GM12878 (cell line): ENCODE measurements around the gene FAM81A. TPM values are rescaled to one million over a fixed set of nuclear protein-coding genes. Genes with fewer than 3 reads are reported as not detected.

Experiments used
- ATAC-seq: fragments of 200-7000 bp; cut with Tn5 transposase; 3 replicates; pipeline ENCODE4 v1.9.1; 2020; ENCODE audit warnings: mild to moderate bottlenecking, moderate library complexity
- BruUV-seq: library from RNA; stranded (reverse); fragments of 400-500 nt; replicated peaks from 2 replicates; lab custom pipeline; 2021; lab: Mats Ljungman, UMichigan
- CTCF ChIA-PET: fragments of 300-600 bp; sonication (Branson Sonifier 250); formaldehyde crosslinking; extraction: SDS; loops from one replicate; lab custom pipeline; 2021; ENCODE audit warnings: inconsistent platforms; lab: Yijun Ruan, JAX
- POLR2A ChIA-PET: fragments of 350-600 bp; formaldehyde crosslinking; extraction: SDS; loops from one replicate; lab custom pipeline; 2021; ENCODE audit warnings: inconsistent platforms; lab: Charles Lee
- RAD21 ChIA-PET: fragments of 300-600 bp; sonication (Branson Sonifier 250); formaldehyde crosslinking; loops from one replicate; lab custom pipeline; 2023; ENCODE audit warnings: antibody characterized with exemption; ENCODE audit not compliant: unreplicated experiment; lab: Charles Lee
- SMC1A ChIA-PET: fragments of 300-600 bp; sonication (Branson Sonifier 250); formaldehyde crosslinking; loops from one replicate; lab custom pipeline; 2023; ENCODE audit not compliant: unreplicated experiment, uncharacterized antibody; lab: Charles Lee
- DNase-seq: peaks from one replicate; pipeline ENCODE4 v3.0.0-alpha.2; 2011; ENCODE audit warnings: low read depth, low spot score
- FAIRE-seq: peaks from 3 replicates; lab custom pipeline; 2011; peaks lifted over from hg19 to GRCh38; lab: Jason Lieb, UNC
- H2AFZ ChIP-seq: 2 replicates; pipeline ENCODE4 v1.6.0; 2011; ENCODE audit warnings: low read depth, low read length, control low read depth; ENCODE audit not compliant: control insufficient read depth
- H3K27ac ChIP-seq: 2 replicates; pipeline ENCODE4 v1.5.1; 2011; ENCODE audit warnings: control low read depth; ENCODE audit not compliant: control insufficient read depth, insufficient read depth
- H3K27me3 ChIP-seq, 2 experiments: replicated peaks in 1 of 2; 2 replicates each; pipeline versions ENCODE4 v1.6.0 to v1.6.1; 2011; ENCODE audit warnings: low read length in 1 of 2; ENCODE audit not compliant: control insufficient read depth in 2 of 2, insufficient read depth in 2 of 2
- H3K36me3 ChIP-seq, 2 experiments: 2 replicates each; pipeline ENCODE4 v1.5.1; 2011; ENCODE audit warnings: low read length in 1 of 2; ENCODE audit not compliant: control insufficient read depth in 2 of 2, insufficient read depth in 2 of 2
- H3K4me1 ChIP-seq: 2 replicates; pipeline ENCODE4 v1.6.1; 2011; ENCODE audit warnings: mild to moderate bottlenecking, low read length, moderate library complexity, mixed read lengths; ENCODE audit not compliant: control insufficient read depth, insufficient read depth
- H3K4me2 ChIP-seq: 2 replicates; pipeline ENCODE4 v1.6.0; 2011; ENCODE audit warnings: control low read depth; ENCODE audit not compliant: control insufficient read depth, insufficient read depth
- H3K4me3 ChIP-seq: fragments of 200-600 bp; sonication (generic); 2 replicates; pipeline ENCODE4 v1.5.1; 2016
- H3K79me2 ChIP-seq: 2 replicates; pipeline ENCODE4 v1.6.0; 2011; ENCODE audit warnings: low read length; ENCODE audit not compliant: control insufficient read depth, insufficient read depth
- H3K9ac ChIP-seq: 2 replicates; pipeline ENCODE4 v1.8.0; 2011; ENCODE audit warnings: low read length, control low read depth, mixed read lengths; ENCODE audit not compliant: control insufficient read depth, insufficient read depth
- H3K9me3 ChIP-seq: replicated peaks from 3 replicates; pipeline ENCODE4 v1.5.1; 2011; ENCODE audit warnings: mild to moderate bottlenecking, low read length; ENCODE audit not compliant: control insufficient read depth, insufficient read depth
- H4K20me1 ChIP-seq: 2 replicates; pipeline ENCODE4 v1.6.0; 2011; ENCODE audit not compliant: control insufficient read depth, insufficient read depth
- BMI1 ChIP-seq: fragments of 450-650 bp; IDR thresholded peaks from 2 replicates; pipeline ENCODE4 v1.6.1; 2016; ENCODE audit warnings: mild to moderate bottlenecking, moderate library complexity, borderline replicate concordance
- CEBPZ ChIP-seq: fragments of 150-350 bp; IDR thresholded peaks from 2 replicates; pipeline ENCODE4 v1.6.1; 2016; ENCODE audit warnings: low read depth, low read length
- ELK1 ChIP-seq: IDR thresholded peaks from 2 replicates; pipeline ENCODE4 v1.6.1; 2012; ENCODE audit warnings: low read depth, low read length, improper control_type of control experiment
- EP300 ChIP-seq, 2 experiments: fragments of 150-350 bp in 1 of 2; IDR thresholded peaks; 2 replicates each; pipeline ENCODE4 v1.6.1; 2011 to 2012; ENCODE audit warnings: low read depth in 2 of 2, low read length in 2 of 2, borderline replicate concordance in 1 of 2, improper control_type of control experiment in 1 of 2, inconsistent platforms in 1 of 2; ENCODE audit not compliant: control insufficient read depth in 1 of 2
- GATAD2B ChIP-seq: fragments of 450-650 bp; conservative IDR thresholded peaks from 2 replicates; pipeline ENCODE4 v1.6.1; 2017; ENCODE audit warnings: low read depth, mild to moderate bottlenecking, moderate library complexity
- MTA2 ChIP-seq: fragments of 450-650 bp; IDR thresholded peaks from 2 replicates; pipeline ENCODE4 v1.6.1; 2016; ENCODE audit warnings: low read depth, mild to moderate bottlenecking, moderate library complexity
- NFIC ChIP-seq: IDR thresholded peaks from 2 replicates; pipeline ENCODE4 v1.6.1; 2012; ENCODE audit warnings: low read depth, mild to moderate bottlenecking, inconsistent platforms, low read length, moderate library complexity
- RELA ChIP-seq: fragments of 450-650 bp; IDR thresholded peaks from 2 replicates; pipeline ENCODE4 v1.8.0; 2014; ENCODE audit warnings: borderline replicate concordance; ENCODE audit not compliant: partially characterized antibody
- RELB ChIP-seq: fragments of 450-650 bp; IDR thresholded peaks from 2 replicates; pipeline ENCODE4 v1.6.1; 2017; ENCODE audit warnings: low read depth, mild to moderate bottlenecking, moderate library complexity
- SPI1 ChIP-seq: IDR thresholded peaks from 2 replicates; pipeline ENCODE4 v1.6.1; 2011; ENCODE audit warnings: low read depth, mild to moderate bottlenecking, low read length, moderate library complexity, borderline replicate concordance; ENCODE audit not compliant: insufficient read depth
- STAT3 ChIP-seq: IDR thresholded peaks from 2 replicates; pipeline ENCODE4 v1.6.1; 2011; ENCODE audit warnings: low read depth, low read length, improper control_type of control experiment
- TCF7 ChIP-seq: IDR thresholded peaks from 2 replicates; pipeline ENCODE4 v1.6.1; 2014; ENCODE audit warnings: antibody characterized with exemption, borderline replicate concordance
- USF1 ChIP-seq: IDR thresholded peaks from 2 replicates; pipeline ENCODE4 v1.6.1; 2011; ENCODE audit warnings: borderline replicate concordance, low read depth, mild to moderate bottlenecking, moderate library complexity, mixed read lengths, low read length; ENCODE audit not compliant: insufficient read depth; ENCODE audit errors: extremely low read length
- USF2 ChIP-seq: IDR thresholded peaks from 2 replicates; pipeline ENCODE4 v1.6.1; 2011; ENCODE audit warnings: low read depth, low read length, improper control_type of control experiment, borderline replicate concordance
- WGBS: methylation state at CpG from one replicate; pipeline ENCODE4 v1.1.6; 2016; ENCODE audit warnings: low lambda C conversion rate; ENCODE audit not compliant: insufficient replicate concordance, insufficient coverage; ENCODE audit errors: missing lambda C conversion rate; 5-methylcytosine and 5-hydroxymethylcytosine counted together
- in situ Hi-C: fragments of 300-500 bp; cut with MboI; formaldehyde crosslinking; loops from 9 replicates; pipeline ENCODE4 v1.14.3; 2018; ENCODE audit warnings: mixed read lengths
- intact Hi-C: fragments of 100-400 bp; cut with micrococcal nuclease; formaldehyde crosslinking; loops from one replicate; pipeline ENCODE4 v1.14.2; 2022; ENCODE audit not compliant: unreplicated experiment
- polyA plus RNA-seq, 11 experiments: library from polyadenylated mRNA; depleted of rRNA in 4 of 11; unstranded in 6 of 11; stranded (reverse) in 5 of 11; fragments of >200 nt; fragmentation: Nextera tagmentation in 4 of 11; fragmentation: Illumina TruSeq in 1 of 11; extraction: Ambion mirVana in 4 of 11; extraction: Trizol in 1 of 11; gene quantifications; 1 replicate in 1 of 11; 2 replicates in 10 of 11; pipeline versions ENCODE4 v1.2.1 to v1.2.3, GENCODE V29; 2011 to 2016; ENCODE audit warnings: inconsistent platforms in 2 of 11, missing spikeins in 2 of 11, low read depth in 1 of 11
- total RNA-seq, 4 experiments: library from RNA; depleted of rRNA in 3 of 4; stranded (reverse); fragments of >200 nt in 3 of 4; fragmentation: Illumina TruSeq in 1 of 4; extraction: Trizol in 1 of 4; gene quantifications; 2 replicates each; pipeline versions ENCODE4 v1.2.1 to v1.2.3, GENCODE V29; 2013 to 2021

FAM81A gene
- total and polyA plus RNA-seq, 10 of the 15 experiments (the other 5 are each of a cell fraction or from before 2014, with no cell fraction given): 0.18 to 34.5 (median 16.2) TPM

- H3K4me2 ChIP-seq: peak overlapping the region; percentile 68
- CTCF ChIA-PET: interaction anchor here (2.2 kb wide), 1 partner anchor 11 kb away, joined by 7 read pairs; no protein-coding TSS in a partner anchor
- intact Hi-C loops: no loop called here
- SMC1A ChIA-PET: no interaction called here
- no peaks in the 10 kb centered on the region for H3K9me3 ChIP-seq
- BruUV-seq: no TSS peak
- no peaks in the 10 kb centered on the region for H3K36me3 ChIP-seq
- H2AFZ ChIP-seq: peak overlapping the region; percentile 29
- peaks cover 38% of the 10 kb centered on the region for H3K4me1 ChIP-seq
- H3K27ac ChIP-seq: peak overlapping the region; percentile 49
- H3K4me3 ChIP-seq: no peak overlapping the region
- 54% methylated on average over 5 of the region's 5 CpGs for WGBS
- H4K20me1 ChIP-seq: no peaks in the 10 kb centered on the region
- RAD21 ChIA-PET: no interaction called here
- ATAC-seq (peak; percentile 15; the same call in 1 of the 3 replicates), DNase-seq (no peak), FAIRE-seq (no peak)
- no peaks in the 10 kb centered on the region for H3K79me2 ChIP-seq
- in situ Hi-C loops: loop anchor here (10.0 kb wide), 1 partner anchor 1297 kb away; no protein-coding TSS in a partner anchor
- H3K9ac ChIP-seq: no peak overlapping the region
- TF ChIP-seq ELK1 (no peak), RELA (peak; percentile 49), GATAD2B (no peak), CEBPZ (no peak), STAT3 (no peak), USF2 (no peak), RELB (peak; percentile 92), USF1 (no peak), SPI1 (peak; percentile 71), EP300 (IDR thresholded peaks at IDR 0.05; ENCODE audit: borderline replicate concordance in 1 of 2, control insufficient read depth in 1 of 2, low read depth in 2 of 2, low read length in 2 of 2) (peak in 1 of 2 experiments; percentile 51; a peak in 1 of 4 replicates), TCF7 (peak; percentile 58; the same call in 1 of the 2 replicates), BMI1 (no peak), MTA2 (peak; percentile 81), NFIC (peak; percentile 55; the same call in 1 of the 2 replicates)
- POLR2A ChIA-PET: no interaction called here
- no peaks in the 10 kb centered on the region for H3K27me3 ChIP-seq
These were observed 83.5 kb downstream of the FAM81A start for GRCh38 chr15:59521443-59521842.
